GM21529 (cell line): Measurements from ENCODE around the gene ESCO1.
A peak's percentile ranks its signal among the peaks of the same experiment; 100 is the strongest.

ENCODE experiments used
- ATAC-seq: cut with Tn5 transposase; IDR thresholded peaks from one replicate; pipeline ENCODE4 v1.9.1; 2021; ENCODE audit not compliant: unreplicated experiment

The ESCO1 gene

DNA sequence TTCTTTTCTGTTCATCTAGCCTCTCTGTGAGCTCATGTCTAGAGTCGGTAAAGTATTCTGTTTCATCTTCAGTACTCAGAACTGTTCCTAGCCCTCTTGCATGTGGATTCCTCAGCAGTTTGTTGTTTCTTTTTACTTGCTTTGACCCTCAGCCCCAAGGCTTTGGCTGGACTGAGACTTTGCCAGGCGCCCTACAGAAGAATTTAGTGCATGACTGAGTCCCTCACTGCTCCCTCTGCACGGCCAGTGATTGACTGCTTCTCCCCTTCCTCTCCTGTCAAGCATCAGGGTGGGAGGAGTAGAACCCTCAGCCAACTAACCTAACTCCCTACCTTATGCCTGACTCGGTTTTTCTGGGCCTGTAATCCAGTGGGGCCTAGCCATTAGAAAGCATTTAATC is 109.8 kb downstream of the ESCO1 start:
- no peak for ATAC-seq

DNA sequence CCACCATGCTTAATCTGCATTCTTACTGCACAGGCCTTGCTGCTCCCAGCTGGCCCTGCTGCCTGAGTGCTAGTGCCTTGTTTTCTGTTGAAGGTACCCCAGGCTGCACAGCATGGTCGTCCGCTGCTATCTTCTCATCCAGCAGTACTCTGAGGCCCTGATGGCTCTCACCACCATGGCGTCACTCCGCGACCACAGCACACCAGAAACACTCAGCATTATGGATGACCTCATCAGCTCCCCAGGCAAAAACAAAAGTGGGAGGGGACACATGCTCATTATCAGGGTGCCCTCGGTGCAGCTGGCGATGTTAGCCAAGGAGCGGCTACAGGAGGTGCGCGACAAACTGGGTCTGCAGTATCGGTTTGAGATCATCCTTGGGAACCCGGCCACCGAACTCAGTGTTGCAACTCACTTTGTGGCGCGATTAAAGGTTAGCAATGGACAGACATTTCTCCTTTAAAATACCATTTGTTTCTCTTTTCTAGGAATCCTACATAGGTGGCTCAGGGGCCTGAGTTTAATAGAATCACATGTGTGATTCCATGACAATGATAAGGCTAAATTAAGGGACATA is 110.5 kb downstream of the ESCO1 start:
- ATAC-seq: no peak

DNA sequence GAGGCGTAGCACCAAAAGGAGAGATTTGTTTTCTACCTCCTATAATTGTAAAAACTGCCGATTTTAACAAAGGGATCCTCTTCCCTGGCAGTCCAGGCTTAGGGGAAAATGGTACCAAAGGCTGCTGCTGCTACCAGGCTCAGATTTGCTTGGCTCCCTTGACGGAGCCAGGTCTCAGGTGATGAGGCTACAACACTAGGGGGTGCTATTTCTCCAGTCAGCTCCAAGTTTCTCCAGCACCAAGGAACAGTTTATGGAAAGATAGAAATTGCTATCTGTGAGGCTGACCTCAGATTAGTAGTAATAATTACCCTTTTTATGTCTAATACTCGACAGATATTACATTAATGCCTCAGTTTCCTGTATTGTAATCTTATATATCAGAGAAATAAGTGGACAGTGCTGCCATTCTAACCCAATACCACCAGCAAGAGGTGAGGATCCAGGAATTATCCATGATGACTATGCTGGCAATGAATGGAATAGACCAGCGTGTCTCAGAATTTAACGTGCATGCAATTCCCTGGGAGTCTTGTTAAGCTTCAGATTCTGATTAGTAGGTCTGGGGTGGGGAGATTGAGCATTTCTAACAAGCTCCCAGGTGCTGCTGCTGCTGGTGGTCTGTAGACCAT is 111.3 kb downstream of the ESCO1 start:
- peak; percentile 72 for ATAC-seq

DNA sequence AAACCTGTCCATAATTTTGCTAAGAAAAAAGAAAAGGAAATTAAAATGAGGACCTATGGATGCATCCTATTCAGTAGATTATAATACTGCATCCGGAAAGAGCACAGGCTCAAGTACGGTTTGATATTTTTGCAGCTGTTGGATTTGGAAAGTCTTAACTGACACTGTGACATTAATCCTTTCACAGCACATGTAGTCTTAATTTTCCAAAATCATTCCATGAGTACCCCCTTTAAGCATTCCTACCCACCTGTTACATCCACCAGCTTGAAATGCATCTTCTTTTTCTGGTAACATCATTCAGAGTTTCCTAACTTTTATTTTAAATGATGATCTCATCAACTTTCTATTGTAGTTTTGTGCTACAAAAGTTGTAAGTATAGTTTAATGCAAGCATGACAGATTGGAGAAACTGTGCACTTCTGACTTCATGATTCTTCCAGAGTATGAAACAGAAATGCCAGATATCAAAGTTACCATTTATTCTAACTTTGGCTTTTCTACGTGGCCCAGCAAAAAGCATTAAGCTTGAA is 113.5 kb downstream of the ESCO1 start:
- no peak for ATAC-seq

DNA sequence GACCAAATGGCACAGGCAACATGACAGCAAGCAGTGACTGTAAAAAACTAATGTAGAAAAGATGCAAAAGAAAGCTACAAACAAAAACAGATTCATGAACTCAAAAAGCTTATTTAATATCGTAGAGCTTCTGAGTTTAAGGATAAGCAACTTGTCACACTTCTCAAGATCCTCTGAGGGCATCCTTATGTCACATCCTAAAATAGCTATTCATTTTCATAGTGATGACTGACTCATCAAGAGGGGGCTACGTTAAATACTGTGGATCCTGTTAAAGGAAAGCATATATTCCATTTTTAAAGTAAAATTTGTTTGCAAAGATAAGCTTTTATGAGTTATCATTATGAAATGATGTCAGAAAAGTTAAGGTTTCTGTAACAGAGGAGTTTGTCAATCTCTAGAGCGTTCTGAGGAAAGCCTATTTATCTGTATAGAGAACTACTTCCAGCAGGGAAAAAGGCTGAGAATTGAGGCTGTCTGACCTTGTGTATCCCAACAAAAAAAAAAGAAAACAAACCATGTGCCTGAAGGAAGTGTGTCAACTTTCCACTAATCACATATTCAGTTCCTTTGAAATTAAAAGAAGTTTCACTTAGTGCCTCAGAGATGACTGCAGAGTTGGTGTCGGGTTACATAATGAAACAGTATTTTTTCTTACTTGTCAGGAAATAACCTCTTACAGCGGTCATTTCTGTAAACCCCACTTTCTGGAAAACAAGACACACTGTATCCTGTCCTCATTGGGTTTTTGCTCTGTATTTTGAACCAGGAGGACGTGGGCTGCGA is 115.5 kb downstream of the ESCO1 start:
- ATAC-seq: no peak

DNA sequence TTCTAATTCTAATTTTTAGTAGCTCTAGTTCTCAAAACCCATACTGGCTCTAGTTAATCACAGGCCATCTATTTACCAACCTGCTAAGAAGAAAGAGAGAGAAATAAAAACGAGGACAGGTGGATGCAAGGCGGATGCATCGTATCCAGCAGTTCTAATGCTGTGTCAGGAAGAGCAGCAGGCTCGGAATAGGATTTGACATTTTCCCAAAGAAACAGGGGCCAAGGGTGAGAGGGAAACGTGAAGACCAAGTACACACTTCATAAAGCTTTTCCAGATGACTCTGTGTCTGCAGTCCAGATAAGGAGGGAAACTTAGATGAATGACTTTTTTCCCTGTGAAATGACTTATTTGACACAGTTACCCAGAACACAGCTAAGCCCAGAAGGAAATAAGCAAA is 117.5 kb downstream of the ESCO1 start:
- no peak for ATAC-seq

DNA sequence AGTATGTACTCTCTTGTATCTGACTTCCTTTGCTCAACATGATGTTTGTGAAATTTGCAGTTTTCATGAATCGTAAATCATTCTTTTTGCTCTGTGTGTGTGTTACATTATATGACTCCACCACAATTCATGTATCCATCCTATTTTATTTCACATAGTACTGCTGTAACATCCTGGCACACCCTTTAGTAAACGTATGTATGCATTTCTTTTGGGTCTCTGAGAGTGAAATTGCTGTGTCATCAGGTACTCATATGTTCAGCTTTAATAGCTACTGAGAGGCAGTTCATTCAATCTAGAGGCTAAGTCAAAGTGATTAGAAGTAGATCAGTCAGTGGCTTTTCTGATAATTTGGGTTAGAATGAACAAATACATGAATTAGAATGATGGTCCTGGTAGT is 118.8 kb downstream of the ESCO1 start:
- no peak for ATAC-seq

DNA sequence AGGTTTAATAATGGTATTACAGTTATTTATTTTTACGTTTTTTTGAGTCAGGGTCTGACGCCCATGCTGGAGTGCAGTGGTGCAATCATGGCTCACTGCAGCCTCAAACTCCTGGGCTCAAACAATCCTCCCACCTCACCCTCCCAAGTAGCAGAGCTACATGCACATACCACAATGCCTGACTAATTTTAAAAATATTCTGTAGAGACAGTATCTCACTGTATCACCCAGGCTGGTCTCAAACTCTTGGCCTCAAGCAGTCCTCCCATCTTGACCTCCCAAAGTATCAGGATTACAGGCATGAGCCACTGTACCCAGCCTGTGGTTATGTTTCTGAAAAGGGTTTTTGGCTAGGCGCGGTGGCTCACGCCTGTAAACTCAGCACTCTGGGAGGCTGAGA is 120.8 kb downstream of the ESCO1 start:
- ATAC-seq: no peak
